SW480 (cell line): ENCODE measurements around the gene FLG.
"Not testable (repeated sequence)": the region's sequence is repeated elsewhere in the genome, so short reads cannot be mapped to it uniquely, and the experiment has no call there.

ENCODE experiments used
- DNase-seq: peaks from one replicate; pipeline ENCODE4 v3.0.0-alpha.2; 2016; ENCODE audit warnings: low spot score

FLG gene

GRCh38 chr1:152325111-152325510 lies at the start of gene FLG:
FLG (minus strand) TSS chr1:152325239; CDS start chr1:152315456, 9,783 bp downstream.
- peak; percentile 16 for DNase-seq

DNA sequence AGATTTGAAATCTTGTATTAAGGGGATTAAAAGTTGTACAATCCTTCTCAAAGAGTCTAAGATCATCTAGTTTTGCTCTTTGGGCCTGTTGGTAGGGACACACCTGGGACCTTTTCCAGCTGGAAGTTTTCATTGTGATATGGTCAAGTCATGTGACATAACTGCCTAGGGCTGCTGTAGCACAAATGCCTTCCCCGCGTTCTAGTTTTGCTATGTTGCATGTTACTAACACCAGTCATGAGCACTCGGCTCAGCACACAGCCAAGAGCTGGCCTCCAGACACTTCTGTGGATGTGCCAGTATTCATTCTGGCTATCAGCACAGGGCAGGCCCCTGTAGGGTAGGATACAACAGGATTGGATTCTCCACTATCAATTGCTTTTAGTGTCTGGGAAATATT lies 49.4 kb upstream of the FLG start:
- DNase-seq = no peak

GRCh38 chr1:152372672-152373071 lies 47.6 kb upstream of the FLG start:
- no peak for DNase-seq

DNA sequence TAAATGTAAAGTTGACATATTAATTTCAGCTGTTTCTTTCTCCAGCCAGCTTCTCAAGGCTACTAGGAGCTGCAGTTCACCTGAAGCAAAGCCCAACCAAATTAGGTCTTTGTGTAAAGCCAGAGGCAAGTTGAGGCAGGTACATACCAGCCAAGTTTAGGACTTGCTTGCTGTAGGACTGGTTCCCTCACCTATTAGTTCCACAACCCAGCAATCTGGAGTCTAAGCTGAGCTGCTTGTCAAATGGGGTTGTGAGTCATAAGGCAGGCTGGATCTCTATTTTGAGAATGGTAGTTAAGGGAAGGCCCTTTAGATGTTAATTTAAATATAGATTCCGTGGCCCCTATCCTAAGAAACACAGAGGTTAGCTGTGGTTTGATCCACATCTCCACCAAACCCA lies 42.4 kb upstream of the FLG start:
- no peak for DNase-seq

DNA sequence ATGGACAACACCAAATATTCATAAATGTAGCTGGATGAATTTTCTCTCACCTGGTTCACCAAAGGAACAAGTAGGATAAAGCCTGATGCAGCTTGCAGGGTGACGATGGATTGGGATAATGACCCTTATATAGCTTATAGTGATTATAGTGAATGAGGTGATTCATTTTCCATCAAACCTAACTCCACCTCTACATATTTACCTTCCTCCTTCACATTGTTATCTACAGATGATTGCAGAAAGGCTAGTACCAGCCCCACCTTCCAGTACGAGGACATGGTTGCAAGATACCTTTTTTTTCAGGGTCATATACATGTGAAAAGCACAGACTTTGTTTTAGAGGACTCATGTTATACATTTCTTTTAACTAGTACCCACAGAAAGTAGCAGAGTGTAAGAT lies 34.9 kb upstream of the FLG start, which contains the start of gene FLG2:
Gene FLG2 (minus strand): TSS at position 101 of the 400 bp plus-strand sequence. CDS start 1,122 bp downstream, outside the sequence.
- no peak for DNase-seq

DNA sequence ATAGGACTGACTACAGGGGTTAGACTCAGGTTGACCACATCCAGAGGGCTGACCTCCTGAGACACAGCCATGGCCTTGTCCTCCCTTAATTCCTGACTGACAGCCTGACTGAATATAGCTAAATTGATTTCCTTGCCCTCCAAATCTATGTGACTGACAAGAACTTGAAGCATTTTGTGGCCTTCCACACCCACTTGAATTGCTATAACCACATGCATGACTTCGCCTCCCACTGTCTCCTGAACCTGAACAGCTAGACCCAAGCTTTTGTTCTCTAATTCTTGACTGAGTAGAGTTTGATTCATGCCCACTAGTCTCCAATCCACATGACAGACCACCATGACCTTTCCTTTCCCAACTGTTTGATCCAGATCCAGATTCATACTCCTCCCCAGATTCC lies 31.7 kb upstream of the FLG start:
- DNase-seq = no peak

DNA sequence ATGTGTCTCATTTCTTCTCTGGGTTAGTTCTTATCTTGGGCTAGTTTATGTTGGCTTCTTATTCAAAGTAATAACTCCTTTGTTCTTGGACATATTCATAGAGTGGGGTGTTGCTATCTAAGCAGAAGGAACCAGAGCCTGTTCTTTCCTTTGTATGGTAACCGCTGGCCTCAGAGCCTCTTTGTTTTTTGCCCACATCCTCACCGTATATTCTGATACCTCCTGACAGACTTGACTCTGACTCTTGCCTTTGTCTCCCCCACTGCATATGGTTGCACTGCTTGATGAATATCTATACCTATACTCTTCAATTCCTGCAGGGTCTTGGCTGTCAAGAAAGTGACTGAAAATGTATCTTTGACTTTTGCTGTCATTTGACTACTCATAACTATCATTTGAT lies 24.6 kb upstream of the FLG start:
- no peak for DNase-seq

- DNase-seq = peak; percentile 27
Measured at GRCh38 chr1:152348447-152348846, 23.4 kb upstream of the FLG start.

GRCh38 chr1:152347116-152347728 lies 22.2 kb upstream of the FLG start:
- peak; percentile 46 for DNase-seq

DNA sequence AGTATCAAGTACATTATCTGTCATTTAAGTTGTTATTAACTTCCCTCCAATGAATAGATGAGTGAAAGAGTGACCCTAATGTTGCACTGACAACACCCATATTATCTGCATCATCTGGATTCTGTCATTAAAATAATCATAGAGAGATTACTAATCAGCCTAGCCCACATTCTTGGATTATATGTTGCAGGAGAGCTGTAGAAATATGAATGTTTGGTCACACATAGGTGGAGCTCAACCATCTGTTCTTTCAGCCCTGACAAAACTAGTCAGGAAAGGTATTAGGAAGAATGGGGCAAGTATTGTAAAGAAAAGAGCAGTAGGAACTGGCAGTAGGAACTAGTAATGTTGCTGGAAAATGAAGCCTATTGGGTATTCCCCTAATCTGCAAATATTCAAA lies 19.4 kb upstream of the FLG start:
- no peak for DNase-seq

DNA sequence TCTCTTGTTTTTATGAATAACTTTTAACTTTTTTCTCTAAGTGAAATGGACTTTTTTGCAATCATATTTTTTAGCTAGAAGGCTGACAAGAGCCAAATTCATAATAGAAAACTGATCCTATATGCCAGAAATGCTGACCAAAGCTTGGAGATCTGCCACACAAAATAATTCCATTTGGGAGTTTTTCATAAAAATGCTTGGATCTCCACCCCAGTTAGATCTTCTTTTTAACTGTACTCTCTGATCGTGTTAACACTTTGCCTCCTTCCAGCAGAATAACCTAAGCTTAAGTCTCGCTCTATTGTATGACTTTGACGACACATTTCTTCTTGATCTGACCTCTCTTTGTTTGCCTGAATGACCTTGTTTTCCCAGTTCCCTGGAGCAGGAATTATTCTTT lies 18.0 kb upstream of the FLG start:
- DNase-seq = no peak

GRCh38 chr1:152335399-152335798 lies 10.4 kb upstream of the FLG start:
- DNase-seq = no peak

DNA sequence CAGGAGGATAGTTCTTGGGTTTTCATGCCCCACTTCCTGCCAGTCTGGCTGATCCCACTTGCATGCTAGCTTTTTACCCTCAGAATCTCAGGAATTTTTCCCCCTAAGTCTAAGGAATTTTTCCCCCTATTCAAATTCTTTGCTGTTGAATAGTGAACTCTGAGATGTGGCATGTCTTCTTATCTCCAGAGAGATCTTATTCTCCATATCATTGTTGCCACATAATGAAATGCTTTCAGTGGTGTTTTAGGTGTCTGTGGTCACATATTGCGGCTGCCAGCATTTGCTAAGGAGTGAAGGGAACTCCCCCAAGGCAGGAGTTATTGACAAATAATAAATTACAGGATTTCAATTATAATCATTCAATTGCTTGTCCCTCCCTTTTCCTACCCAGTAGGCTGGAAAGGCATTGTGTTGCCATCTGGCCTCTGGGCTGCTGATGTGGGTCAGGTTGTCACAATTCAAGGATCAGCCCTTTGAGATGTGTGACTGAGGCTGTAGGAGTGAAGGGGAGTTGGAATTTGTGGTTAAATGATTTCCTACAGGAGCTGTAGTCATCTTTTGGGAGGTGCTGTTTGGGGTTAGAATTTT lies 3.9 kb upstream of the FLG start:
- no peak for DNase-seq

GRCh38 chr1:152313970-152314369 lies 11.1 kb downstream of the FLG start:
- no peak for DNase-seq

- no peak for DNase-seq
Measured at GRCh38 chr1:152313319-152313801, 11.7 kb downstream of the FLG start.

- DNase-seq = not testable (repeated sequence)
Measured at GRCh38 chr1:152312169-152312568, 12.9 kb downstream of the FLG start.

- no peak for DNase-seq
Measured at GRCh38 chr1:152309955-152310354, 15.1 kb downstream of the FLG start.

DNA sequence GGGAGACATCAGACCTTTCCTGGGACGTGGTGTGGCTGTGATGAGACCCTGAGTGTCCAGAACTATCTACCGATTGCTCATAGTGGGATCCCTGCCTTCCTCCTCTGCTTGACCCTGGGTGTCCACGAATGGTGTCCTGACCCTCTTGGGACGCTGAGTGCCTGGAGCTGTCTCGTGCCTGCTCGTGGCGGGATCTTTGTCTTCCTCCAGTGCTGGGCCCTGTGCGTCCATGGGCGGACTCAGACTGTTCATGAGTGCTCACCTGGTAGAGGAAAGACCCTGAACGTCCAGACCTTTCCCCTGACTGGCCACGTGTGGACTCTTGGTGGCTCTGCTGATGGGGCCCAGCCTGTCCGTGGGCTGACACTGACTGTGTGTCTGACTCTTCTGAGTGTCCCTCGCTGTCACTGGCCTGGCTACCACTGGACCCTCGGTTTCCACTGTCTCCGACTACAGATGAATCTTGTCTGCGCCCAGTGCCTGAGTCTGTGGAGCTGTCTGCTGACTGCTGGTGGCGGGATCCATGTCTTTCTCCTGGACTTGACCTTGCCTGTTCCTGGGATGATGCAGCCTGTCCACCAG lies 15.6 kb downstream of the FLG start:
- not testable (repeated sequence) for DNase-seq

- not testable (repeated sequence) for DNase-seq
Measured at GRCh38 chr1:152308758-152309157, 16.3 kb downstream of the FLG start.

GRCh38 chr1:152307970-152308369 lies 17.1 kb downstream of the FLG start:
- DNase-seq = not testable (repeated sequence)

DNA sequence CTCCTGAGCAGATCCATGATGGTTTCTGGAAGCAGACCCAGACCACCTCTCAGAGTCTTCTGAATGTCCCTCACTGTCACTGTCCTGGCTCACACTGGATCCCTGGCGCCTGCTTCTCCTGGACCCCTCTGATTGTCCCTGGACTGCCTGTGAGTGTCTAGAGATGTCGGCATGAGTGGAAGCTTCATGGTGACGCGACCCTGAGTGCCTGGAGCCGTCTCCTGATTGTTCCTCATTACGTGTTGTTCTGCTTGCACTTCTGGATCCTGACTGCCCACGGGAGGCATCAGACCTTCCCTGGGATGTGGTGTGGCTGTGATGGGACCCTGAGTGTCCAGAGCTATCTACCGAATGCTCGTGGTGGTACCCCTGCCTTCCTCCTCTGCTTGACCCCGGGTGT lies 18.9 kb downstream of the FLG start:
- not testable (repeated sequence) for DNase-seq

DNA sequence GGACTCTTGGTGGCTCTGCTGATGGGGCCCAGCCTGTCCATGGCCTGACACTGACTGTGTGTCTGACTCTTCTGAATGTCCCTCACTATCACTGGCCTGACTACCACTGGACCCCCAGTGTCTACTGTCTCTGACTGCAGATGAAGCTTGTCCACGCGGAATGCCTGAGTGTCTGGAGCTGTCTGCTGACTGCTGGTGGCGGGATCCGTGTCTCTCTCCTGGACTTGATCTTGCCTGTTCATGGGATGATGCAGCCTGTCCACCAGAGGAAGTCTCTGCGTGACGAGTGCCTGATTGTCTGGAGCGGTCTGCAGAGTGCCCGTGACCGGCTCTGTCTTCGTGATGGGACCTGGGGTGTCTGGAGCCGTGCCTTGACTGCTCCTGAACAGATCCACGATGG lies 20.3 kb downstream of the FLG start:
- DNase-seq = not testable (repeated sequence)

DNA sequence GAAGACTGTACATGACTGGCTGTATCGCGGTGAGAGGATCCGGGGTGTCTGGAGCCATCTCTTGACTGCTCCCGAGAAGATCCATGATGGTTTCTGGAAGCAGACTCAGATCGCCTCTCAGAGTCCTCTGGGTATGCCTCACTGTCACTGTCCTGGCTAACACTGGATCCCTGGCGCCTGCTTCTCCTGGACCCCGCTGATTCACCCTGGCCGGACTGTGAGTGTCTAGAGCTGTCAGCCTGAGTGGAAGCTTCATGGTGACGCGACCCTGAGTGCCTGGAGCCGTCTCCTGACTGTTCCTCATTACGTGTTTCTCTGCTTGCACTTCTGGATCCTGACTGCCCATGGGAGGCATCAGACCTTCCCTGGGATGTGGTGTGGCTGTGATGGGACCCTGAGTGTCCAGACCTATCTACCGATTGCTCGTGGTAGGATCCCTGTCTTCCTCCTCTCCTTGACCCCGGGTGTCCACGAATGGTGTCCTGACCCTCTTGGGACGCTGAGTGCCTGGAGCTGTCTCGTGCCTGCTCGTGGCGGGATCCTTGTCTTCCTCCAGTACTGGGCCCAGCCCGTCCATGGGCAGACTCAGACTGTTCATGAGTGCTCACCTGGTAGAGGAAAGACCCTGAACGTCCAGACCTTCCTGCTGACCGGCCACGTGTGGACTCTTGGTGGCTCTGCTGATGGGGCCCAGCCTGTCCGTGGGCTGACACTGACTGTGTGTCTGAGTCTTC lies 21.7 kb downstream of the FLG start:
- DNase-seq = not testable (repeated sequence)
